Endothelial cell of umbilical vein (primary cell): ENCODE results near the gene CMTM4. TPM values are rescaled to one million over a fixed set of nuclear protein-coding genes. Genes with fewer than 3 reads are reported as not detected.

ENCODE experiments used
- BruUV-seq: library from RNA; stranded (reverse); fragments of 400-500 nt; replicated peaks from 2 replicates; lab custom pipeline; 2021; lab: Mats Ljungman, UMichigan
- CTCF ChIA-PET: fragments of 300-600, 350-600 bp; sonication (Branson Sonifier 250); formaldehyde crosslinking; loops from one replicate; lab custom pipeline; 2021; ENCODE audit warnings: antibody characterized with exemption, inconsistent platforms; lab: Charles Lee
- POLR2A ChIA-PET: fragments of 300-600, 350-600 bp; sonication (Branson Sonifier 250); formaldehyde crosslinking; loops from one replicate; lab custom pipeline; 2021; ENCODE audit warnings: antibody characterized with exemption, inconsistent platforms; lab: Charles Lee
- DNase-seq: peaks from one replicate; pipeline ENCODE4 v3.0.0-alpha.2; 2011; ENCODE audit warnings: low read depth, low spot score
- FAIRE-seq: peaks from 2 replicates; lab custom pipeline; 2011; peaks lifted over from hg19 to GRCh38; lab: Jason Lieb, UNC
- H2AFZ ChIP-seq: 2 replicates; pipeline ENCODE4 v1.6.0; 2012; ENCODE audit warnings: low read depth, low read length, control low read depth, inconsistent platforms
- H3K27ac ChIP-seq: 2 replicates; pipeline ENCODE4 v1.5.1; 2011; ENCODE audit warnings: low read depth, mild to moderate bottlenecking, control low read depth, low read length, moderate library complexity; ENCODE audit not compliant: insufficient read depth
- H3K27me3 ChIP-seq, 2 experiments: 2 replicates each; pipeline versions ENCODE4 v1.6.0 to v1.6.1; 2011; ENCODE audit warnings: low read length in 2 of 2, mixed read lengths in 1 of 2; ENCODE audit not compliant: control insufficient read depth in 2 of 2, insufficient read depth in 2 of 2
- H3K36me3 ChIP-seq, 2 experiments: 2 replicates in 1 of 2; 3 replicates in 1 of 2; pipeline ENCODE4 v1.5.1; 2011; ENCODE audit warnings: low read length in 2 of 2, mild to moderate bottlenecking in 1 of 2, moderate library complexity in 1 of 2; ENCODE audit not compliant: control insufficient read depth in 2 of 2, insufficient read depth in 2 of 2; ENCODE audit errors: extremely low read depth in 1 of 2
- H3K4me1 ChIP-seq: 3 replicates; pipeline ENCODE4 v1.5.1; 2011; ENCODE audit warnings: mild to moderate bottlenecking, low read length; ENCODE audit not compliant: control insufficient read depth, insufficient read depth; ENCODE audit errors: extremely low read depth
- H3K4me2 ChIP-seq: 2 replicates; pipeline ENCODE4 v1.6.1; 2011; ENCODE audit warnings: low read length, control low read depth, mixed read lengths; ENCODE audit not compliant: insufficient read depth
- H3K4me3 ChIP-seq, 3 experiments: fragments of 200-600 bp in 1 of 3; sonication (generic), shearing (Covaris generic) in 1 of 3; replicated peaks in 1 of 3; 2 replicates each; pipeline ENCODE4 v1.5.1; 2011 to 2016; ENCODE audit warnings: control low read depth in 3 of 3, low read length in 3 of 3, mild to moderate bottlenecking in 2 of 3, inconsistent platforms in 1 of 3, low read depth in 1 of 3, moderate library complexity in 1 of 3; ENCODE audit not compliant: insufficient read depth in 1 of 3
- H3K79me2 ChIP-seq: 2 replicates; pipeline ENCODE4 v1.6.0; 2012; ENCODE audit warnings: low read length, inconsistent platforms; ENCODE audit not compliant: control insufficient read depth, insufficient read depth
- H3K9ac ChIP-seq: replicated peaks from 2 replicates; pipeline ENCODE3; 2011; ENCODE audit warnings: low read length, control low read depth; ENCODE audit not compliant: insufficient read depth; ENCODE audit errors: extremely low read depth
- H3K9me1 ChIP-seq: replicated peaks from 3 replicates; pipeline ENCODE4 v1.6.0; 2011; ENCODE audit warnings: mild to moderate bottlenecking, low read length; ENCODE audit not compliant: control insufficient read depth, insufficient read depth; ENCODE audit errors: extremely low read depth
- H3K9me3 ChIP-seq: replicated peaks from 2 replicates; pipeline ENCODE4 v1.5.1; 2012; ENCODE audit warnings: low read length, inconsistent platforms; ENCODE audit not compliant: control insufficient read depth, insufficient read depth
- H4K20me1 ChIP-seq: replicated peaks from 2 replicates; pipeline ENCODE3; 2011; ENCODE audit warnings: mild to moderate bottlenecking, low read length; ENCODE audit not compliant: control insufficient read depth, insufficient read depth; ENCODE audit errors: extremely low read depth
- CTCF ChIP-seq, 2 donors: IDR thresholded peaks; 1 replicate in 1 of 2; 2 replicates in 1 of 2; pipeline ENCODE4 v1.5.1; 2011; ENCODE audit warnings: low read length in 2 of 2, mild to moderate bottlenecking in 2 of 2, moderate library complexity in 2 of 2, control low read depth in 1 of 2, inconsistent platforms in 1 of 2, low read depth in 1 of 2; ENCODE audit not compliant: insufficient read depth in 1 of 2; ENCODE audit errors: extremely low read depth in 1 of 2
- EZH2 ChIP-seq: IDR thresholded peaks from 2 replicates; pipeline ENCODE4 v1.6.1; 2012; ENCODE audit warnings: borderline replicate concordance, low read depth, mild to moderate bottlenecking, moderate library complexity, low read length, inconsistent platforms; ENCODE audit not compliant: severe bottlenecking
- FOS ChIP-seq: IDR thresholded peaks from 2 replicates; pipeline ENCODE4 v1.6.1; 2011; ENCODE audit warnings: mild to moderate bottlenecking, low read length, moderate library complexity, borderline replicate concordance; ENCODE audit not compliant: insufficient read depth
- GATA2 ChIP-seq: IDR thresholded peaks from 2 replicates; pipeline ENCODE4 v1.7.0; 2011; ENCODE audit warnings: low read depth, mild to moderate bottlenecking, moderate library complexity, mixed read lengths, low read length; ENCODE audit not compliant: insufficient read length, insufficient read depth
- MYC ChIP-seq: IDR thresholded peaks from one replicate; pipeline ENCODE4 v1.6.1; 2011; ENCODE audit warnings: mild to moderate bottlenecking, low read depth, low read length
- POLR2A ChIP-seq: IDR thresholded peaks from 2 replicates; pipeline ENCODE4 v1.6.1; 2012; ENCODE audit warnings: low read depth, mild to moderate bottlenecking, control low read depth, low read length
- POLR2AphosphoS5 ChIP-seq: IDR thresholded peaks from 2 replicates; pipeline ENCODE4 v1.6.1; 2012; ENCODE audit warnings: low read depth, mild to moderate bottlenecking, control low read depth, low read length, moderate library complexity; ENCODE audit not compliant: insufficient read depth
- dilution Hi-C: fragments of 300-500 bp; cut with MboI; formaldehyde crosslinking; loops from one replicate; pipeline ENCODE4 v1.15.0; 2019; ENCODE audit warnings: low sequenced_read_pairs; ENCODE audit not compliant: extremely low pct_ligation_motif_present
- intact Hi-C: fragments of 100-400 bp; cut with micrococcal nuclease; formaldehyde crosslinking; loops from one replicate; pipeline ENCODE4 v1.10.0; 2022
- polyA plus RNA-seq, 4 experiments: library from polyadenylated mRNA; depleted of rRNA in 3 of 4; stranded (reverse) in 3 of 4; unstranded in 1 of 4; fragments of >200 nt; gene quantifications; 2 replicates each; pipeline versions ENCODE4 v1.2.1 to v1.2.3, GENCODE V29; 2011 to 2012; ENCODE audit warnings: missing spikeins in 1 of 4
- total RNA-seq: library from RNA; stranded (reverse); gene quantifications from 2 replicates; pipeline ENCODE4 v1.2.3, GENCODE V29; 2021

The CMTM4 gene
- total and polyA plus RNA-seq, 2 donors (not counting 3 experiments of a cell fraction or from before 2014, with no cell fraction given): 9.0 to 10.7 TPM

- Histone ChIP-seq H3K27me3 (no peaks in the 10 kb centered on the region), H3K9ac (no peak overlapping the region), H3K79me2 (no peaks in the 10 kb centered on the region), H3K4me2 (no peak overlapping the region), H3K9me1 (no peaks in the 10 kb centered on the region), H2AFZ (peak overlapping the region; percentile 0), H3K9me3 (no peaks in the 10 kb centered on the region), H4K20me1 (no peaks in the 10 kb centered on the region), H3K4me3 (no peak overlapping the region), H3K4me1 (no peaks in the 10 kb centered on the region), H3K36me3 (no peaks in the 10 kb centered on the region), H3K27ac (no peak overlapping the region)
- intact Hi-C loops: loop anchor here (5.0 kb wide), 1 partner anchor 244 kb away; no protein-coding TSS in a partner anchor
- dilution Hi-C loops: no loop called here
- TF ChIP-seq MYC (no peak), POLR2AphosphoS5 (no peak), EZH2 (no peak), POLR2A (no peak), CTCF (IDR thresholded peaks at IDR 0.05; ENCODE audit: extremely low read depth in 1 of 2, insufficient read depth in 1 of 2, low read depth in 1 of 2, low read length in 2 of 2) (peak; percentile 94), FOS (no peak), GATA2 (no peak)
- DNase-seq (peak; percentile 81), FAIRE-seq (peak; percentile 93)
- CTCF ChIA-PET: interaction anchor here (0.6 to 3.9 kb wide), 53 partner anchors 8 to 244 kb away, joined by 3 to 120 read pairs (median 4); partner anchors contain the start of genes CMTM4, DYNC1LI2 and NAE1
- BruUV-seq: no TSS peak
- POLR2A ChIA-PET: interaction anchor here (1.6 kb wide), 1 partner anchor 10 kb away, joined by 6 read pairs; no protein-coding TSS in a partner anchor
These were observed 45.7 kb downstream of the CMTM4 start for GRCh38 chr16:66650707-66651473.
